Activated CD4-positive, alpha-beta memory T cell treated with anti-CD3 and anti-CD28 coated beads, Interleukin-2, amount 10 ng/mL, durations not matched to agents 7 days and 5 days (primary cell): ENCODE results near the gene VPS8. TPM values are rescaled to one million over a fixed set of nuclear protein-coding genes. Genes with fewer than 3 reads are reported as not detected.

ENCODE experiments used
- CTCF ChIA-PET: fragments of 350-600 bp; sonication (Branson Sonifier 250); formaldehyde crosslinking; loops from one replicate; lab custom pipeline; 2021; ENCODE audit warnings: antibody characterized with exemption, inconsistent platforms; lab: Charles Lee
- POLR2A ChIA-PET: fragments of 350-600 bp; sonication (Branson Sonifier 250); formaldehyde crosslinking; loops from one replicate; lab custom pipeline; 2021; ENCODE audit warnings: antibody characterized with exemption; lab: Charles Lee
- DNase-seq: peaks from one replicate; pipeline ENCODE4 v3.0.0-alpha.2; 2020
- H3K27ac Mint-ChIP-seq: one replicate; pipeline ENCODE4 v1.8.0; 2021; ENCODE audit warnings: mild to moderate bottlenecking, mixed read lengths
- H3K27me3 Mint-ChIP-seq: one replicate; pipeline ENCODE4 v1.8.0; 2021; ENCODE audit warnings: mixed read lengths
- H3K36me3 Mint-ChIP-seq: one replicate; pipeline ENCODE4 v1.8.0; 2021; ENCODE audit warnings: low read depth, mixed read lengths
- H3K4me1 Mint-ChIP-seq: one replicate; pipeline ENCODE4 v1.8.0; 2021; ENCODE audit warnings: mixed read lengths
- H3K4me3 Mint-ChIP-seq: one replicate; pipeline ENCODE4 v1.8.0; 2021; ENCODE audit warnings: mild to moderate bottlenecking, mixed read lengths
- H3K9me3 Mint-ChIP-seq: one replicate; pipeline ENCODE4 v1.8.0; 2021; ENCODE audit warnings: mixed read lengths
- total RNA-seq, 2 experiments: library from RNA; stranded (reverse); gene quantifications; one replicate each; pipeline ENCODE4 v1.2.3, GENCODE V29; 2021

The VPS8 gene
- total RNA-seq, 2 experiments from 2014 or later: 60.8 to 61.2 TPM

DNA sequence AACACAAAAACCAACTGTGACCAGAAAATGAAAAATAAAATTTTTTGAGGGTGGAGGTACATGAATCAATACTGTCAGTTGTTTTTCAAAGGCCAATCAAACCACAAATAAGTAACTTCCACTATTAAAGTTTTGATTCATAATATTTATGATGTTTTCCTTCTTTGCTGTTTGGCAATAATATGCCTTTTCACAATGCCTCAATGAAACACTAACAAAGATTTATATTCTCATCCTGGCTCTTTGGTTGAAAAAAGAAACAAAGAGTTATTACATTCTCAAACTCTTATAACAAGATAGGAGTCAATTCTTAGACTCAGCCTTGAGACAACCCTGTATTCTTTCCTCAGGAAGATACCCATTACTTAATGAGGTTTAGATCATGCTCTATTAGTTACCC, 277.8 kb downstream of the VPS8 start:
- POLR2A ChIA-PET: no interaction called here
- Mint-ChIP-seq H3K4me1 (no peaks in the 10 kb centered on the region), H3K4me3 (no peak overlapping the region), H3K9me3 (no peaks in the 10 kb centered on the region), H3K27me3 (peaks cover 16% of the 10 kb centered on the region), H3K27ac (no peak overlapping the region), H3K36me3 (no peaks in the 10 kb centered on the region)
- no peak for DNase-seq
- CTCF ChIA-PET: no interaction called here

DNA sequence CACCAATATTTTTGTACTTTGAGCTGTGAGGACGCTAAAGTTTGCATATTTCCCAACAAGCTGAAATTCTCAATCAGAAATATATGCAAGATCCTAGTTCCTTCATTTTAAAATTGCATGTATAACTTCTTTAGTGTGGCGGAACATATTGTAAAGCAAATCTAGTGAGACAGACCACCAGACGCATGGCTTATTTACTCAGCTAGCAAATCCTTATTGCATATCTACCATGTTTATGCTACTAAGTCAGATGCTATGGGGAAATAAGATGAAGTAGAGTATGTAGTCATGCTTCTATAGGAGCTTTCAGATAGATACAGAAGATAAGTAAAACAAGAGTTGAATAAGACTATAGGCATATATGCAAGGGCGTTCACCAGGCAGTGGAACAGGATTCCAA, 278.8 kb downstream of the VPS8 start:
- POLR2A ChIA-PET: no interaction called here
- Mint-ChIP-seq H3K36me3 (no peaks in the 10 kb centered on the region), H3K4me3 (no peak overlapping the region), H3K27me3 (peaks cover 13% of the 10 kb centered on the region), H3K9me3 (no peaks in the 10 kb centered on the region), H3K4me1 (no peaks in the 10 kb centered on the region), H3K27ac (no peak overlapping the region)
- CTCF ChIA-PET: no interaction called here
- DNase-seq: no peak

DNA sequence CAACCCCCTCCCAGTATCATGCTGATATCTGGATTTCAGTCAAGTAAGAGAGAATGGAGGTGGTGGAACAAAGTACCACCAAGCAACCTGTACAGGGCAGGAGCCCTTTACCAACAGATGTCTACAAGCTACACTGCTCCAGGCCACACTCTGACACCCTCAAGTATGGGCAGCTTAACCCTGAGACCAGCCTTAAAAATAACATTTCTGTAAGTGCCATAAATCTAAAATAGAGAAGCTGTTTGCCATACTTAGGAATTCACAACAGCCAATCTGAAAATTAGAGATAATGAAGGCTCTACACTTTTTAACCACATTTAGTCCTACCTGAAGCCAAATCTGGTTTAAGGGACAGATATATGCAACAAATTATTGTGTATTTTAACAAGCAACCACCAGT, 281.1 kb downstream of the VPS8 start:
- Mint-ChIP-seq H3K27ac (no peak overlapping the region), H3K4me1 (no peaks in the 10 kb centered on the region), H3K9me3 (no peaks in the 10 kb centered on the region), H3K27me3 (peaks cover 4% of the 10 kb centered on the region), H3K4me3 (no peak overlapping the region), H3K36me3 (no peaks in the 10 kb centered on the region)
- ChIA-PET CTCF (no interaction called here), POLR2A (no interaction called here)
- no peak for DNase-seq

DNA sequence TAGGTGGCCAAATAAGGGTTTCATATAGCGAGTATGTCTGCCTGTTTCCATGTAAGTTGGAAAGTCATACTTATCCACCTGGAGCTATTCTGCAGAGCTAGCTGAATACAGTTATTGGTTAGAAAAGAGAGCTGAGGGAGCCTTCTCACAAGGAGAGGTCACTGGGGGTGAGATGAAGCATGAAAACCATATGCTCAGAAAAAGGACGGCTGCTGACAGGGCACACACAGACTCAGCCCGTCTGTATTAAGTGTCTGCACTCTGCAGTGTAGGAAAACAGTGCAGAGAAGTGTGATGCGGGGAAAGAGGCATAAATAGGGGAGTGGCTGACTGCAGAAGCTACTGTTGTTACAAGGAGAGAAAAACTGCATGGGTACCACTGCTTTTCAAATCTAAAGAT, 282.7 kb downstream of the VPS8 start:
- ChIA-PET POLR2A (no interaction called here), CTCF (no interaction called here)
- Mint-ChIP-seq H3K9me3 (no peaks in the 10 kb centered on the region), H3K4me3 (no peak overlapping the region), H3K27me3 (peaks cover 14% of the 10 kb centered on the region), H3K4me1 (no peaks in the 10 kb centered on the region), H3K36me3 (no peaks in the 10 kb centered on the region), H3K27ac (no peak overlapping the region)
- DNase-seq: no peak

Other genes starting within 250 kb of the VPS8 start
- gene MAGEF1, start 100.1 kb upstream of the VPS8 start, total RNA-seq: 1 to 10 TPM; 5.3 to 5.8 TPM